GM18508 (cell line): Measurements from ENCODE around the gene ARCN1.

Experiments used
- ATAC-seq: cut with Tn5 transposase; IDR thresholded peaks from one replicate; pipeline ENCODE4 v1.9.1; 2021; ENCODE audit warnings: moderate number of reproducible peaks; ENCODE audit not compliant: insufficient read depth, unreplicated experiment

Gene ARCN1

DNA sequence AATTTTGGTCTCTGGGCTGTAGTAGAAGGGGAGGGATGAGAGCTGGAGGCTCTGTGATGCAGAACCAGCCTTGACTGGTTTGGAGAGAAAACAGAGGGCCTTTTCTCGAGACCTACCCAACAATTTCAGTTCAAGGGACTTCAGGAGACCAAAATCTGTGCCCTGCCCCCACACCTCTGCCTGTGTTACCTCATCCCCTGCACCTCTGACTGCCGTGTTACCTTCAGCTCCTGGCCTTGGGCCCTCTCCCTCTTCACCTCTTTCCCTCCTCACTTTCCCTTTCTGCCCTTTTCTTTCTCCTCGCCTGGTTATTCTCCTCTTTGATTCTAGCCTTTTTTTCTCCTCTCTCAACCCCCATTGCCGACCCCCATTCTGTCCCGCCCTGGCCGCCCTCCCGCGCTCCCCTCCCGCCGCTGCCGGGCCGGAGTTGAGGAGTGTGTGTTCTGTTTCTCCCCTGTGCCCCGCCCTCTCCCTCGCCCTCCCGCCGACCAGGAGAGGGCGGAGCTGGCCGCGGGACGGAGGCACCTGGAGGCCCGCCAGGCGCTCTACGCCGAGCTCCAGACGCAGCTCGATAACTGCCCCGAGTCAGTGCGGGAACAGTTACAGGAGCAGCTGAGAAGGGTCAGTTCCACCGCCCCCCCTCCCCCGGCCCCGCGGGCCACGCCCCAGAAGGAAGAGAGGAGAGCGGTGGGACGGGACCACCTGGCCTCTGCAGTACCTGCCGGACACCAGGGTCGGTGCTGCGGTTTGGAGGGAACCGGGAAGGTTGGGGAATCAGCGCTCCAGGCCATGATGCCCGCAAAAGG is 62.4 kb downstream of the ARCN1 start:
- no peak for ATAC-seq

DNA sequence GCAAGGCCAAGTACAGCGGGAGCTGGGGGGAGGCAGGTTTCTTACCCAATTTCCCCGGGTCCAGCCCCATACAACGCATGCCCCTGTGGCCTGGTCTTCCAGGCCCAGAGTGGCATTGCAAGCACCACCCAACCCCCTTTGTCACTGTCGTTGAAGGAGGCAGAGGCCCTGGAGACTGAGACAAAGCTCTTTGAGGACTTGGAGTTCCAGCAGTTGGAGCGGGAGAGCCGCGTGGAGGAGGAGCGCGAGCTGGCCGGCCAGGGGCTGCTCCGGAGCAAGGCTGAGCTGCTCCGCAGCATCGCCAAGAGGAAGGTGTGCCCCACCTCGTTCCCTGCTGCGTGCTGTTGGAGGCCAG is 63.0 kb downstream of the ARCN1 start:
- ATAC-seq, result no peak

DNA sequence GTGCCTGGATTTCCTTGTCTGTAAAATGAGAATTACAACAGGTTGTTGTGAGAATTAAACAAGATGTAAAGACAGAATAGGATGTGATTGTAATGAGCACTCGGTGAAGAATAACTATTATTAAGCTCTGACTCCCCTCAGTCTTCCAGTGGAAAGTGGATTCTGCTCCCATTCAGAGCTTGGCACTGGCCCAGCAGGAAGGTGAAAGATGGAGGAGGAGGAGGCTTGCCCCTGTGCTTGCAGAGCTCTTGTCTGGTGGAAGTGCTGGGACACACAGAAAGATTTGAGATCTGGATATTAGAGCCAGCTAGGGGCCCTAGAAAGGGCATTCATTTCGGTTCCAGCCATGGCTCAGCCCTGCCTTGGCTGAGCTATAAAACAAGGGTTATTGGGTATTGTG is 63.4 kb downstream of the ARCN1 start:
- ATAC-seq, result no peak

DNA sequence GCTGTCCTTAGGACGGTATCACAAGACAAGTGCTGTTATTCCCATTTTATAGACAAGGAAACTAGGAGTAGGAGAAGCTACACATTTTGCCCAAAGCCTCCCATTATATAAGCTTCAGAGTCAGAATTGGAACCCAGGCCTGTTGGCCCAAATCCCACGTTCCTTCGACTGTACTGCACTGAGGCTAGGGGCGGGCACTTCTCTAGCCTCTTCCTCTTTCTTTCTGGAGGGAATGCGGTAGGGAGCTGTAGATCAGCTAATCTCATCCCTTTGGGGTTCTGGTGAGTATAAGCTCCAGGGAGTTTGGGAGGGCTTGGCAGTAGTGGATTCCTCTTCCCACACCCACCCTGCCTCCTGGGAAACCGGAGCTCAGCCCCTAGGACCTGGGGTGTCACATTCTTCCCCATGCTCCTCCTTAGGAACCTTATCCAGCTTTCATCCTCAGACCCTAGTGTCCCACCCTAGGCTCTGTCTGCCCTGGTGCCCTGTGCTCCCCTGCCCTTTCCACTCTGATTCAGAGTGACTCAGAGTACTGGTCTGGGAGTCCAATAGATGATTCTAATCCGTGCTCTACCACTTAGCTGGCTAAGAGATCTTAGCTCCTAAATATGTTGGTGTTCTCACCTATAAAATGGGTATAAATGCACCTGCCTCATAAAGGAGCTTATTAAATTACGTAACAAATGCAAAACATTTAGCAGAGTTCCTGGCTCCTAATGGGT is 64.5 kb downstream of the ARCN1 start:
- ATAC-seq, result no peak

DNA sequence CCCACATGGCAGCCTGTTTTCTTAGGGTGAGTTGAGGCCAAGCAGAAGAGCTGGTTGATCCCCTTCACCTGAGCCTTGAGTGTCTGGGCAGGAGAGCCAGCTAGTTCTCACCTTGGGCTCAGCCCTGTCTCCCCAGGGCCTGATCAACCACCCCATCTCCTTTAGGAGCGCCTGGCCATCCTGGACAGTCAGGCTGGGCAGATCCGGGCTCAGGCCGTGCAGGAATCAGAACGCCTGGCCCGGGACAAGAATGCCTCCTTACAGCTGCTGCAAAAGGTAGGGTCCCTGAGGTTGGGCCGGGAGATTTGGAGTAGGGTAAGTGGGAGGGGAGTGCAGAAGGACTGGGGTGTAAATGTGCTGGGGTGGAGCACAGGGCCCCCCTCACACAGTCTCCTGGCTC is 66.5 kb downstream of the ARCN1 start:
- no peak for ATAC-seq

DNA sequence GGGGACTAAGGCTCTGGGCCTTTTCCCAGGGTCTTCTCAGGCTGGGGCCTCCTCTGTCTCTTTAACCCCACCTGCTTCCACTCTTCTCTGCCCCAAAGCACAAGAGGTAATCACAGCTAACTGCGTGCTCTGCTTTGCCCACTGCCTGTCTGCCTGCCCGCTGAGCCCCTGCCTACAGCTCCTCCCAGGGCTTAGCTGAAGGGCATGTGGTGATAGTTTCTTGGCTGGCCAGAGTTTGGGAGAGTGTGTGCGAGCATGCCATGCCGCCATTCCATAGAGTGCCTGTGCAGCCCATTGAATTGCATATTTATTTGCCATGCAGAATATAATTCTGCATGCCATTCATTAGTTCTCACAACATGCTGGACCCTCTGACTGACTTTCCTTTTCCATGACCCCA is 67.7 kb downstream of the ARCN1 start:
- ATAC-seq, result no peak

DNA sequence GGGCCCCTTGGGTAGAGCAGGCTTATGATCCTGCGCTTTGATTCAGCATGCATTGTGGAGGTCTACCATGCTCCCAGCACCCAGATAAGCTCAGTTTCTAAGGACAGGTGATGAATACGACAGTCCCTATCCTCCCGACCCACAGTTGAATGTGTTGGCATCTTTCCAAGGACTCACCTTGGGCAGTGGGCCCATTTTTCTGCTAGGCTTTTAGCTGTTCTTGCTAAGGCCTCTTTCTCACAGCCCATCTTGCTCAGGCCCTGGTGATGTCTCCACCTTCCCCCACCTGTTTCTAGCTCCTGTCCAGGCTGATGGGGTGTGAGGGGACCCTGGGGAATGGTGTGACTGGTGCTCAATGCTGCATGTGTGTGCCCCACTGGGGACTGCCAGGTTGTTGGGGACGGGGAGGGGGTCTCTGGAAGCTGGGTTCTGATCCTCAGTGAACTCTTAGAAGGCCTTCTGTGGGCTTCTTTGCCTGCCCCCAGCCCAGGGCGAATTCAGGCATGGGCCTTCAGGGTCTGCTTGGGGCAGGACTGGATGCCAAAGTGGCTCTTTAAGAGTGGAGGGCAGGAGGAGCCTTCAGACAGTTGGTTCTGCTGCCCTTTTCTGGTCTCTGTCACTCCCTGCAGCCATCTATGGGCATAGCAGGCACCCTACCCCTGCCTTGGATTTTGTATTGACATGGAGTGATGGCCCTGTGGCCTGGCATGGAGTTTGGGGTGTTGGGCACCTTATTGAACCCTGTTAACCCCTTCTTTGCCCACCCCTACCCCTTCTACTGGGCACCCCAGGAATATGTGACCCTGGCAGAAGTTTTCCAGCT is 68.3 kb downstream of the ARCN1 start:
- ATAC-seq, result no peak

DNA sequence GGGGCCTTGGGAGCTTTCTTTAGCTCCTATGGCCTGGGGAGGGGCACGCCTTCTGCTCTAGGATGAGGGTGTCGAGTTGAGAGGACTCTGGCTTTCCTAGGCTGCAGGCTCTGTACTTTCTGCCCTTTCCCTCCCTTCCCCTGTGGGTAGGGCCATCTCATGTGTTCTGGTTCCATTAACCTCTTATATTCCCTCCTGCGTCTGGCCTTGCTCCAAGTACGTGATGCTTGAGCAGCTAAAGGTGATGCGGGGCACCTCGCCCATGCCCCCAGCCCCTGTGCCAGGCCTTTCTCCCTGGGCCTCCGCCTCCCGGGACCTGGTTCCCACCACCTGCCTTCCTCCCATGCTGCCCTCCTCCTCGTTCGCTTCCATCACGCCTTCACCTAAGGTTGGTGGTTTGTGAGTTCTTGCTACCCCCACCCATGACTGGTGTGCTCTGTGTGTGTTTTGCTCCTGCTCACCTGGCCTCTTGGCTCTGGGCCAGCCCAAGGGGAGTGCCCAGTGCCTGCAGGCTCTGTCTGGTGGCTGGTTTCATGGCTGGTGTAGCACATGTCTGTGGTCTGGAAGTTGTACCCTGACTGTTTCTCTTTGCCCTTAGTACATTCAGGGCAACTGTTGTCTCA is 69.3 kb downstream of the ARCN1 start:
- no peak for ATAC-seq

DNA sequence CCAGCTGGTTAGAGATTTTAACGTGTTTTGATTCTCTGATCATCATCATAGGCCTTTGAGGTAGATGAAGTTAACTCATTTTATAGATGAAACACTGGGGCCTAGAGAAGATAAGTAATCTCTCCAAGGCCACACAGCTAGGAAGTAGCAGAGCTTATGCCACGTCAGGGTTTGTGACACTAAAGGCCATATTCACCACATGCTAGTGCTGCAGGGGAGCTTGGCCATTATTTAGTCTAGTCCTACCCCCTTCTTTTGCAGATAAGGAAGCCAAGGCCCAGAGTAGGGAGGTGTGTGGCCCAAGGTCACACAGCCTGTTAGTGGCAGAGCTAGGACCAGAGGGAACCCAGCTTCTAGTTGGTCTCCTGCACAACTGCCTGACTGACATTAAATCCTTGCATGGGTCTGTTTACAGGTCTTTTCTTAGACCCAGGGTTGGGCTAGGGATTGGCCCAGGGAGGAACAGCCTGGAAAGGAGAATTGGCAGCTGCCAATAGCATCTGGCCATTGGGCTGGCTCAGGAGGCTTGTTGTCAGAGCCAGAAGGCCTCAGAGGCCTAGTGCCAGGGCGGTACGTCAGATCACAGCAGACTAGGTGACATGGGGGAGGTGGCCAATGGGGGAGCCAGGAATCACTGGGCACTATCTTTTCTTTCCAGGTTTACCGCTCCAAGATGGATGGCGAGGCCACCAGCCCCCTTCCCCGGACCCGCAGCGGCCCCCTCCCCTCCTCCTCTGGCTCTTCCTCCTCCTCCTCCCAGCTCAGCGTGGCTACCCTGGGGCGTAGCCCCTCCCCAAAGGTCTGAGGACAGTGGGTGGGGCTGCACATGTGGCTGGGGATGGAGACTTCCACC is 71.2 kb downstream of the ARCN1 start:
- ATAC-seq, result no peak

DNA sequence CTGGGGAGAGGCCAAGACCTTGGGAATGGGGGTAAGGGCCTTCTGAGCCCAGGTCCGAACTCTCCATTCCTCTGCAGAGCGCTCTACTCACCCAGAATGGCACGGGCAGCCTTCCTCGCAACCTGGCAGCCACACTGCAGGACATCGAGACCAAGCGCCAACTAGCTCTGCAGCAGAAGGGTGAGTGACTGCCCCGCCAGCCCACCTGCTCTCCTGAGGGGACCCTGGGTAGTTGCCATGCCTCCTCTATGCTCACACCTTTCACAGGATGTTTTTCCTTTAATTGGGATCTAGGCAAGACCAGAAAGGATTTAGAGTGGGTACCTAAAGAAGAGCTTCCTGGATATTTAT is 71.8 kb downstream of the ARCN1 start:
- no peak for ATAC-seq

DNA sequence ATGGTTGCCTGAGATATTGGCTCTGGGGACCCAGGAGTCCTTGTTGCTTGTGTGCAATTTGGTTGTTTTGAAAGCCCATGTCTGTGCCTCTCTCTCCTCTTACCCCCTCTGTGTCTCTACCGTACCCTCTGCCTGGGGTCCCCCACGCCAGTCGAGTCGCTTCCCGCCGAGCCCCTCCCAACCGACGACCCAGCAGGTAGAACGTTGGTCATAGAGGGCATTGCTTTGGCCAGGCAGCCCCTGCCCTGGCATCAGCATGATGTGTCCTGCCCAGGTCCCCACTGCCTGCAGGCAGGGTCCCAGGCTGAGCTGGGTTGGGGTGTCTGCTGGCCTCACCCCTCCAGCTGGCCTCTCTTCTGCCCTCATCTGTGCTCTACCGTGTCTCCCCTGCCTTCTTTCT is 72.3 kb downstream of the ARCN1 start:
- ATAC-seq, result no peak

DNA sequence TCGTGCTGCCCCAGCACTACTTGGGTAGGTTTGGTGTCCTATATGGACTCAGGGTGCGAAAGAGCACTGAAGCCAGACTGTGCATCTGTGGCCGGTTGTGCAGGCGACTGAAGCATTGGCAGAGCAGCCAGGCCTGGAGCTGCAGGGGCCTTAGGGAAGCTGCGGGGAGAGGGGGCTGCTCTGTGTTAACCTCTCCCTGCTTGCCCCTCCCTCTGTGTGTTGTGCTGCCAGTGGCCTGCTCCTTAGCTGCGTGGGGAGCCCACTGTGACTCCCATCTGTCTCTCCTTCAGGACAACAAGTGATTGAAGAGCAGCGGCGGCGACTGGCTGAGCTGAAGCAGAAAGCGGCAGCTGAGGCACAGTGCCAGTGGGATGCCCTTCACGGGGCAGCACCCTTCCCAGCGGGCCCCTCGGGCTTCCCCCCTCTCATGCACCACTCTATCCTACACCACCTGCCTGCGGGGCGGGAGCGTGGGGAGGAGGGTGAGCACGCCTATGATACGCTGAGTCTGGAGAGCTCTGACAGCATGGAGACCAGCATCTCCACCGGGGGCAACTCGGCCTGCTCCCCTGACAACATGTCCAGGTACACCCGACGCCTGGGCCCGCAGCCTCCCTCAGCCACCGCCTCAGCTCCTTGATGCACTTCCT is 73.0 kb downstream of the ARCN1 start:
- no peak for ATAC-seq

DNA sequence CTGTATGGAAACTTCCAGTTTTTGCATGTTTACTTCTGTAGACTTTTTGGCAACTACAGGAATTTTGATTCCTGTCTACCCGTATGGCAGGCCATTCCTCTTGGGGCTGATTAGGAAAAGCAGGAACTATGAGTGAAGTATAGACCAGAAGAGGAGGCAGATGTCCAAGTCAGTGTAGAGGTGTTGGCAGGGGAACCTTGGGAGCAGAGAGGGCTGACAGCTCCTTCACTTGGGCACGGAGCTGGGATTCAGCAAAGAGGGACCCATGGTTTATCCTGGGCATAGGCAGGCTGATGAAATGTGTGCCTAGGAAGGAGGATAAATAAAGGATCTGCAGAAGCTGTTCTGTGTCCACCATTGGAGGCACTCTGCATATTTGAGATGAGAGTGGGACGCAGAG is 74.2 kb downstream of the ARCN1 start:
- ATAC-seq, result no peak

DNA sequence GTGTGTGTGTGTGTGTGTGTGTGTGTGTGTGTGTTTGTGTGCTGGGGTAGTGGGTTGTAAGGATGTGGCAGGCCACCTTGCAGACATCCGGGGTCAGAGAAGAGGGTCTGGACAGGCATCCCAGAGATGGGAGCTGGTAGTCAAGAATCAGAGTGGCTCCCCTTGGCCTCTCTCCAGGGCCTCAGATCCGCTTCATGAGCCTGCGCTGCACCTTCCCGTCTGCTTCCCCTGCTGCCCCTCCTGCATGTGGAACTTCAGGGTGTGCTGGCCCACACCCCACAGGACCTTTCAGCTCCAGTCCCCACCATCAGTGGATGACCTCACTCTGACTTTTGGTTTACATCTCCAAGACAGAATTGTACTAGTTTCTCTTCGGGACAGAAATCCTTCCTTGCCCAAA is 76.1 kb downstream of the ARCN1 start:
- no peak for ATAC-seq

DNA sequence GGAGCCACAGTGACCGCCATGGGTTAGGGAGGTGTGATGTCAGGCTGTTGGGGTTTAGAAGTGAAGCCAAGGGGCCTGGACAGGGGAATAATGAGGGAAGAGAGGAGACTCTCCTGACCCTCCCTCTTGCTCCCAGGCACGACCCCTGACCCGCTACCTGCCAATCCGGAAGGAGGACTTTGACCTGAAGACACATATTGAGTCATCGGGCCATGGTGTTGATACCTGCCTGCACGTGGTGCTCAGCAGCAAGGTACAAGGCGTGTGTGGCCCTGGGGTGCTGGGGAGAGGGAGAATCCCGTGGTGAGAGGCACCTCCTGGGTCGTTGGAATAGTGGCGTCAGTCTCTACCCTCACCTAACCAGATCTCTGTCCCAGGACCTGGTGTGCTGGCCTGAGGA is 77.7 kb downstream of the ARCN1 start:
- no peak for ATAC-seq

DNA sequence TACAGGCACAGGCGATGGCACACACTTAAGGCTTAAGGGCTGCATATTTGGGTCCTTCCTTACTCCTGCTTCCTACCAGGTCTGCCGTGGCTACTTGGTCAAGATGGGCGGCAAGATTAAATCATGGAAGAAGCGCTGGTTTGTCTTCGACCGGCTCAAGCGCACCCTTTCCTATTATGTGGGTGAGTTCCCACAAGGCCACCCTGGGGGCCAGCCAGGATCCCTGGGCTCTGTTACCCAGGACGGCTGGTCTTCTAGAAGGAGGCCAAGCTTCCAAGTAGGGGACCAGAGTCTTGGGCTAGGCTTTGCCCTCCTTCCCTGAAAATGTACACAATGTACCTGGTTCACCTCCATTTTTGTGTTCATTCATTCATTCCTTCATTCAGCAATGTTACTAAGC is 78.2 kb downstream of the ARCN1 start:
- ATAC-seq, result no peak

DNA sequence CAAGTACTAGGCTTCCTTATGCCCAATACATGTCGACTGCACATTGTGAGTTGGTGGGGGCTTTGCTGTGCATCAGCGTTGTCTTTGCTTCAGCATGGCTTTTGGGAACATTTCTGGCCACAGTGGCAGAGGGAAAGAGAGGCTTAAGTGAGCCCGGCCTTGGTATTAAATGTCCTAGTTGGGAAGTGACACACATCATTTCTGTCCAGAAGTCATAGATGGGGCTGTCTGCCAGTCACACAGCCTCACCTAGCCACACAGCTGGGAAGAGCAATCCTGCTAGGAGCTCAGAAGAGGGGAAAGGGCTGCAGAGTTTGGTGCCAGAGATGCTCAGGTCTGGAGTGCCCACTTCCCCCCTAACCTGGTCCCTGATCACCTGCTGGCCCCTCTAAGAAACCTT is 79.6 kb downstream of the ARCN1 start:
- ATAC-seq, result no peak
